B cell (primary cell): ENCODE data around the gene DUSP16.

Experiments
- CTCF ChIP-seq: fragments of 200-600 bp; IDR thresholded peaks from one replicate; pipeline ENCODE4 v1.8.0; 2022; ENCODE audit warnings: antibody characterized with exemption, mild to moderate bottlenecking
- EZH2 ChIP-seq: IDR thresholded peaks from 2 replicates; pipeline ENCODE4 v1.6.1; 2012; ENCODE audit warnings: borderline replicate concordance, low read depth, mild to moderate bottlenecking, moderate library complexity, low read length; ENCODE audit not compliant: insufficient read depth, poor library complexity, severe bottlenecking

- TF ChIP-seq CTCF (no peak), EZH2 (no peak)
Observed at GRCh38 chr12:12427568-12427967, 135.1 kb downstream of the DUSP16 start.
